Right cardiac atrium (tissue), 5 donors: ENCODE measurements around the gene RIN2. TPM values are rescaled to one million over a fixed set of nuclear protein-coding genes. Genes with fewer than 3 reads are reported as not detected.

Experiments
- ATAC-seq, 2 donors: fragments of 200-7000 bp; cut with Tn5 transposase; one replicate each; pipeline versions ENCODE4 v1.8.0 to v1.9.1; 2020; ENCODE audit warnings: moderate library complexity in 2 of 2, mild to moderate bottlenecking in 1 of 2
- DNase-seq, 3 donors: peaks; one replicate each; pipeline ENCODE4 v3.0.0-alpha.2; 2020
- H3K27ac ChIP-seq: one replicate; pipeline ENCODE4 v1.5.1; 2013; ENCODE audit warnings: mild to moderate bottlenecking, low read length, control low read depth, moderate library complexity
- H3K27me3 ChIP-seq: one replicate; pipeline ENCODE4 v1.6.1; 2013; ENCODE audit not compliant: control insufficient read depth, insufficient read depth
- H3K4me1 ChIP-seq: one replicate; pipeline ENCODE4 v1.6.1; 2013; ENCODE audit warnings: low read length; ENCODE audit not compliant: control insufficient read depth, insufficient read depth
- H3K4me3 ChIP-seq: one replicate; pipeline ENCODE4 v1.5.1; 2013; ENCODE audit warnings: low read length, control low read depth
- H3K9me3 ChIP-seq: one replicate; pipeline ENCODE4 v1.6.1; 2013; ENCODE audit warnings: low read length; ENCODE audit not compliant: control insufficient read depth
- intact Hi-C, 4 donors: fragments of 100-400 bp; cut with DNase I; formaldehyde crosslinking; loops; one replicate each; pipeline versions ENCODE4 v1.11.0 to v1.14.0; 2022 to 2023
- polyA plus RNA-seq: library from polyadenylated mRNA; stranded (reverse); fragments of 200-250 nt; gene quantifications from one replicate; pipeline ENCODE4 v1.2.3, GENCODE V29; 2013
- total RNA-seq, 4 donors: library from RNA; stranded (reverse); fragmentation: NEBNext Ultra II Directional; extraction: Animal tissue kit (Norgen Biotek cat#: 25700); gene quantifications; one replicate each; pipeline ENCODE4 v1.2.1, GENCODE V29; 2021
- donor health status: healthy with polysubstance abuse.
- donor health status: DM: no; HTN: yes; CAD: no.
- donor health status: DM: no; HTN: no; CAD: no.
- donor health status: DM: no; HTN: yes; CAD: no; lungs with severe emphysema.
- donor health status: DM: yes; HTN: yes; CAD: no.

The RIN2 gene
- total and polyA plus RNA-seq, 5 donors, result 16.8 to 70.9 (median 59.6) TPM

- Histone ChIP-seq H3K4me1 (peaks cover 11% of the 10 kb centered on the region), H3K27ac (no peak overlapping the region), H3K9me3 (no peaks in the 10 kb centered on the region), H3K27me3 (no peaks in the 10 kb centered on the region), H3K4me3 (no peak overlapping the region)
- ATAC-seq (peak; percentile 78 to 81), DNase-seq (no peak)
- intact Hi-C loops, result no loop called here
These were observed 49.3 kb downstream of the RIN2 start for GRCh38 chr20:19807191-19807945.
